Breast epithelium (tissue), 3 donors: ENCODE measurements around the gene NR5A1.

Experiments used
- POLR2A ChIP-seq: fragments of 450-650 bp; IDR thresholded peaks from one replicate; pipeline ENCODE4 v1.6.1; 2016; ENCODE audit warnings: antibody characterized with exemption, mild to moderate bottlenecking, moderate library complexity
- POLR2AphosphoS5 ChIP-seq, 3 donors: sonication (generic); formaldehyde crosslinking; IDR thresholded peaks; one replicate each; pipeline ENCODE4 v1.6.1; 2017; ENCODE audit warnings: antibody characterized with exemption in 3 of 3

DNA sequence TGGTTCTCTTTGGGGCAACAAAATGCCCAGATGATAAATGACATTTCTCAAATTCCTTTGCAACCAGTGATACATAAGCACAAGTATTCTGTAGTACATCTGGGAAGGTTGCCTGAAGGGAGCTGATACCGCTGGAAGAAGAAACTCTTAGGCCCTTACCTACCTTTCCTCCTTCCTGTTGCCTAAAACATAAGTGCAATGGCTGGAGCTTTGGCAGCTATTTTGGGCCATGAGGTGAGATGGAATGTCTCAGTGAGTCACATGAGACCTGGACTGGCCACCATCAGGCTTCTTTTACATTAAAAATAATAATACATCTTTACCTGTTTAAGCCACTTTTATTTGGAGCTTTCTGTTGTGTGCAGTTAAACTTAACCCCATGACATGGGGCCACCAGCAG is 68.1 kb downstream of the NR5A1 start:
- TF ChIP-seq POLR2A = no peak
- TF ChIP-seq POLR2AphosphoS5 (IDR thresholded peaks at IDR 0.05) = no peak
